ENCODE data around the gene ABCB9.
"Not testable (repeated sequence)": the region's sequence is repeated elsewhere in the genome, so short reads cannot be mapped to it uniquely, and the experiment has no call there.

The ABCB9 gene

GRCh38 chr12:122934722-122935121 lies 31.5 kb downstream of the ABCB9 start:
- DNase-seq = no peak

- no peak for DNase-seq
These were observed 34.1 kb downstream of the ABCB9 start for GRCh38 chr12:122932207-122932606.

GRCh38 chr12:122929812-122930211 lies 36.5 kb downstream of the ABCB9 start:
- DNase-seq = no peak

- no peak for DNase-seq
These were observed 37.1 kb downstream of the ABCB9 start for GRCh38 chr12:122929148-122929538.

GRCh38 chr12:122928404-122929147 lies 37.7 kb downstream of the ABCB9 start:
- DNase-seq = no peak

GRCh38 chr12:122927756-122928403 lies 38.4 kb downstream of the ABCB9 start:
- DNase-seq = no peak

- no peak for DNase-seq
These were observed 44.3 kb downstream of the ABCB9 start for GRCh38 chr12:122921917-122922316.

GRCh38 chr12:122920687-122921086 lies 45.6 kb downstream of the ABCB9 start:
- DNase-seq = no peak

GRCh38 chr12:122918827-122919226 lies 47.4 kb downstream of the ABCB9 start:
- DNase-seq = no peak

- DNase-seq = no peak
These were observed 48.6 kb downstream of the ABCB9 start for GRCh38 chr12:122917507-122918121.

- no peak for DNase-seq
These were observed 56.6 kb downstream of the ABCB9 start for GRCh38 chr12:122909442-122910288.

- DNase-seq = no peak
These were observed 57.3 kb downstream of the ABCB9 start for GRCh38 chr12:122908915-122909314.

GRCh38 chr12:122905258-122905657 lies 61.0 kb downstream of the ABCB9 start:
- DNase-seq = not testable (repeated sequence)

- no peak for DNase-seq
These were observed 62.6 kb downstream of the ABCB9 start for GRCh38 chr12:122903693-122904034.

- DNase-seq = no peak
These were observed 63.2 kb downstream of the ABCB9 start for GRCh38 chr12:122902854-122903692.

- no peak for DNase-seq
These were observed 66.4 kb downstream of the ABCB9 start for GRCh38 chr12:122899887-122900286.

- DNase-seq = no peak
These were observed 69.6 kb downstream of the ABCB9 start for GRCh38 chr12:122896662-122897061.

- DNase-seq = peak; percentile 87
These were observed 70.3 kb downstream of the ABCB9 start, which contains the start of gene VPS37B for GRCh38 chr12:122895704-122896636. Gene VPS37B (minus strand): TSS chr12:122896124. CDS start chr12:122896062, 62 bp downstream.

- DNase-seq = no peak
These were observed 71.0 kb downstream of the ABCB9 start for GRCh38 chr12:122895320-122895703.

GRCh38 chr12:122894193-122895121 lies 71.8 kb downstream of the ABCB9 start:
- peak; percentile 15 for DNase-seq

Measured in T-helper 9 cell (primary cell).